Measurements from ENCODE around the gene CCM2L. TPM values are rescaled to one million over a fixed set of nuclear protein-coding genes. Genes with fewer than 3 reads are reported as not detected.

CCM2L gene
- total and polyA plus RNA-seq, 9 of the 15 experiments (the other 6 are each of a cell fraction or from before 2014, with no cell fraction given) = 0.04 TPM; not detected in 8

DNA sequence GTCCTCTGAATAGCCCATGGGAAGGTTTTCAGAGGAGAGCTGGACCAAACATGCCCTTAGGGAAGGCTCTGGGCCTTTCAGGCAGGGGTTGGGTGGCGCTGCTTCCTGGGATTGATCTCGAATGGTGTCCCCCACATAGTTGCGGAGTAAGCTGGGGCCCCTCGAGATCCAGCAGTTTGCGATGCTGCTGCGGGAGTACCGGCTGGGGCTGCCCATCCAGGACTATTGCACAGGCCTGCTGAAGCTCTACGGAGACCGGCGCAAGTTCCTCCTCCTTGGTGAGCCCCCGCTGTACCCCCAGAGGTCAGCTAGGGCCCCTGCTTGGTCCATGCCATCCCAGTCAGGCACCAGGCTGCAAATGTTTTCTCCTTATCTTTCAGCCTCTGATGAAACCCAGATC, 19.3 kb downstream of the CCM2L start:
- Histone ChIP-seq H3K36me3 (ENCODE audit: control insufficient read depth, insufficient read depth, low read length) (no peaks in the 10 kb centered on the region), H3K9me1 (ENCODE audit: control insufficient read depth, insufficient read depth, low read length) (no peaks in the 10 kb centered on the region), H3K27me3 (ENCODE audit: control insufficient read depth in 2 of 2, insufficient read depth in 2 of 2, low read length in 2 of 2) (peaks cover 5 to 47% of the 10 kb centered on the region in 2 experiments; a peak in 4 of 5 replicates), H3K9me3 (replicated peaks; ENCODE audit: control insufficient read depth, insufficient read depth, low read depth, low read length) (no peaks in the 10 kb centered on the region), H3K79me2 (ENCODE audit: control insufficient read depth, insufficient read depth, low read length) (no peaks in the 10 kb centered on the region), H3K27ac (ENCODE audit: extremely low read depth, low read depth, low read length) (no peak overlapping the region), H3K9ac (ENCODE audit: insufficient read depth in 1 of 2, low read depth in 2 of 2, low read length in 2 of 2) (no peak overlapping the region), H3K4me1 (replicated peaks in 1 of 2; ENCODE audit: control insufficient read depth in 2 of 2, insufficient read depth in 2 of 2, low read length in 2 of 2) (peaks cover 0 to 11% of the 10 kb centered on the region in 2 experiments; a peak in 4 of 5 replicates), H4K20me1 (replicated peaks; ENCODE audit: control insufficient read depth, insufficient read depth, low read length) (no peaks in the 10 kb centered on the region), H3K4me2 (ENCODE audit: insufficient read depth, low read length) (no peak overlapping the region), H3K4me3 (no peak overlapping the region), H2AFZ (ENCODE audit: low read depth, low read length) (no peak overlapping the region)
- FAIRE-seq (no peak), DNase-seq (ENCODE audit: extremely low read depth in 1 of 4, low spot score in 3 of 4) (no peak), ATAC-seq (no peak)
- CTCF ChIA-PET (ENCODE audit: low intra/inter-chr PET ratio) = interaction anchor here (0.6 kb wide), 1 partner anchor 92 kb away, joined by 6 read pairs; no protein-coding TSS in a partner anchor
- POLR2A ChIA-PET = interaction anchor here (0.7 to 1.1 kb wide), 2 partner anchors 193 to 194 kb away, joined by 3 to 4 read pairs; no protein-coding TSS in a partner anchor
- TF ChIP-seq BRD4 (IDR thresholded peaks at IDR 0.05) = no peak
- no peak for TF ChIP-seq PHF8 (IDR thresholded peaks at IDR 0.05; ENCODE audit: borderline replicate concordance, low read length)
- 17% methylated on average over 11 of the region's 11 CpGs for WGBS (ENCODE audit: insufficient coverage, low coverage, missing lambda C conversion rate)
- BruUV-seq (replicated peaks) = no TSS peak
- intact Hi-C loops (cut with micrococcal nuclease) = no loop called here
- in situ Hi-C loops (cut with MboI) = loop anchor here (10.0 kb wide), 1 partner anchor 175 kb away; no protein-coding TSS in a partner anchor

Data from K562 (cell line).